Endothelial cell of umbilical vein (primary cell): ENCODE results near the gene ARHGEF7. TPM values are rescaled to one million over a fixed set of nuclear protein-coding genes. Genes with fewer than 3 reads are reported as not detected.

Experiments
- BruUV-seq: library from RNA; stranded (reverse); fragments of 400-500 nt; replicated peaks from 2 replicates; lab custom pipeline; 2021; lab: Mats Ljungman, UMichigan
- CTCF ChIA-PET: fragments of 300-600, 350-600 bp; sonication (Branson Sonifier 250); formaldehyde crosslinking; loops from one replicate; lab custom pipeline; 2021; ENCODE audit warnings: antibody characterized with exemption, inconsistent platforms; lab: Charles Lee
- POLR2A ChIA-PET: fragments of 300-600, 350-600 bp; sonication (Branson Sonifier 250); formaldehyde crosslinking; loops from one replicate; lab custom pipeline; 2021; ENCODE audit warnings: antibody characterized with exemption, inconsistent platforms; lab: Charles Lee
- DNase-seq: peaks from one replicate; pipeline ENCODE4 v3.0.0-alpha.2; 2011; ENCODE audit warnings: low read depth, low spot score
- FAIRE-seq: peaks from 2 replicates; lab custom pipeline; 2011; peaks lifted over from hg19 to GRCh38; lab: Jason Lieb, UNC
- H2AFZ ChIP-seq: 2 replicates; pipeline ENCODE4 v1.6.0; 2012; ENCODE audit warnings: low read depth, low read length, control low read depth, inconsistent platforms
- H3K27ac ChIP-seq: 2 replicates; pipeline ENCODE4 v1.5.1; 2011; ENCODE audit warnings: low read depth, mild to moderate bottlenecking, control low read depth, low read length, moderate library complexity; ENCODE audit not compliant: insufficient read depth
- H3K27me3 ChIP-seq, 2 experiments: 2 replicates each; pipeline versions ENCODE4 v1.6.0 to v1.6.1; 2011; ENCODE audit warnings: low read length in 2 of 2, mixed read lengths in 1 of 2; ENCODE audit not compliant: control insufficient read depth in 2 of 2, insufficient read depth in 2 of 2
- H3K36me3 ChIP-seq, 2 experiments: 2 replicates in 1 of 2; 3 replicates in 1 of 2; pipeline ENCODE4 v1.5.1; 2011; ENCODE audit warnings: low read length in 2 of 2, mild to moderate bottlenecking in 1 of 2, moderate library complexity in 1 of 2; ENCODE audit not compliant: control insufficient read depth in 2 of 2, insufficient read depth in 2 of 2; ENCODE audit errors: extremely low read depth in 1 of 2
- H3K4me1 ChIP-seq: 3 replicates; pipeline ENCODE4 v1.5.1; 2011; ENCODE audit warnings: mild to moderate bottlenecking, low read length; ENCODE audit not compliant: control insufficient read depth, insufficient read depth; ENCODE audit errors: extremely low read depth
- H3K4me2 ChIP-seq: 2 replicates; pipeline ENCODE4 v1.6.1; 2011; ENCODE audit warnings: low read length, control low read depth, mixed read lengths; ENCODE audit not compliant: insufficient read depth
- H3K4me3 ChIP-seq, 3 experiments: fragments of 200-600 bp in 1 of 3; sonication (generic), shearing (Covaris generic) in 1 of 3; replicated peaks in 1 of 3; 2 replicates each; pipeline ENCODE4 v1.5.1; 2011 to 2016; ENCODE audit warnings: control low read depth in 3 of 3, low read length in 3 of 3, mild to moderate bottlenecking in 2 of 3, inconsistent platforms in 1 of 3, low read depth in 1 of 3, moderate library complexity in 1 of 3; ENCODE audit not compliant: insufficient read depth in 1 of 3
- H3K79me2 ChIP-seq: 2 replicates; pipeline ENCODE4 v1.6.0; 2012; ENCODE audit warnings: low read length, inconsistent platforms; ENCODE audit not compliant: control insufficient read depth, insufficient read depth
- H3K9ac ChIP-seq: replicated peaks from 2 replicates; pipeline ENCODE3; 2011; ENCODE audit warnings: low read length, control low read depth; ENCODE audit not compliant: insufficient read depth; ENCODE audit errors: extremely low read depth
- H3K9me1 ChIP-seq: replicated peaks from 3 replicates; pipeline ENCODE4 v1.6.0; 2011; ENCODE audit warnings: mild to moderate bottlenecking, low read length; ENCODE audit not compliant: control insufficient read depth, insufficient read depth; ENCODE audit errors: extremely low read depth
- H3K9me3 ChIP-seq: replicated peaks from 2 replicates; pipeline ENCODE4 v1.5.1; 2012; ENCODE audit warnings: low read length, inconsistent platforms; ENCODE audit not compliant: control insufficient read depth, insufficient read depth
- H4K20me1 ChIP-seq: replicated peaks from 2 replicates; pipeline ENCODE3; 2011; ENCODE audit warnings: mild to moderate bottlenecking, low read length; ENCODE audit not compliant: control insufficient read depth, insufficient read depth; ENCODE audit errors: extremely low read depth
- CTCF ChIP-seq, 2 donors: IDR thresholded peaks; 1 replicate in 1 of 2; 2 replicates in 1 of 2; pipeline ENCODE4 v1.5.1; 2011; ENCODE audit warnings: low read length in 2 of 2, mild to moderate bottlenecking in 2 of 2, moderate library complexity in 2 of 2, control low read depth in 1 of 2, inconsistent platforms in 1 of 2, low read depth in 1 of 2; ENCODE audit not compliant: insufficient read depth in 1 of 2; ENCODE audit errors: extremely low read depth in 1 of 2
- EZH2 ChIP-seq: IDR thresholded peaks from 2 replicates; pipeline ENCODE4 v1.6.1; 2012; ENCODE audit warnings: borderline replicate concordance, low read depth, mild to moderate bottlenecking, moderate library complexity, low read length, inconsistent platforms; ENCODE audit not compliant: severe bottlenecking
- FOS ChIP-seq: IDR thresholded peaks from 2 replicates; pipeline ENCODE4 v1.6.1; 2011; ENCODE audit warnings: mild to moderate bottlenecking, low read length, moderate library complexity, borderline replicate concordance; ENCODE audit not compliant: insufficient read depth
- GATA2 ChIP-seq: IDR thresholded peaks from 2 replicates; pipeline ENCODE4 v1.7.0; 2011; ENCODE audit warnings: low read depth, mild to moderate bottlenecking, moderate library complexity, mixed read lengths, low read length; ENCODE audit not compliant: insufficient read length, insufficient read depth
- JUN ChIP-seq: IDR thresholded peaks from 2 replicates; pipeline ENCODE4 v1.6.1; 2011; ENCODE audit warnings: borderline replicate concordance, low read depth; ENCODE audit not compliant: insufficient read length, insufficient read depth
- MAX ChIP-seq: IDR thresholded peaks from 2 replicates; pipeline ENCODE4 v1.6.1; 2011; ENCODE audit not compliant: insufficient read depth, insufficient read length
- MYC ChIP-seq: IDR thresholded peaks from one replicate; pipeline ENCODE4 v1.6.1; 2011; ENCODE audit warnings: mild to moderate bottlenecking, low read depth, low read length
- POLR2A ChIP-seq: IDR thresholded peaks from 2 replicates; pipeline ENCODE4 v1.6.1; 2012; ENCODE audit warnings: low read depth, mild to moderate bottlenecking, control low read depth, low read length
- POLR2AphosphoS5 ChIP-seq: IDR thresholded peaks from 2 replicates; pipeline ENCODE4 v1.6.1; 2012; ENCODE audit warnings: low read depth, mild to moderate bottlenecking, control low read depth, low read length, moderate library complexity; ENCODE audit not compliant: insufficient read depth
- dilution Hi-C: fragments of 300-500 bp; cut with MboI; formaldehyde crosslinking; loops from one replicate; pipeline ENCODE4 v1.15.0; 2019; ENCODE audit warnings: low sequenced_read_pairs; ENCODE audit not compliant: extremely low pct_ligation_motif_present
- intact Hi-C: fragments of 100-400 bp; cut with micrococcal nuclease; formaldehyde crosslinking; loops from one replicate; pipeline ENCODE4 v1.10.0; 2022
- polyA plus RNA-seq, 4 experiments: library from polyadenylated mRNA; depleted of rRNA in 3 of 4; stranded (reverse) in 3 of 4; unstranded in 1 of 4; fragments of >200 nt; gene quantifications; 2 replicates each; pipeline versions ENCODE4 v1.2.1 to v1.2.3, GENCODE V29; 2011 to 2012; ENCODE audit warnings: missing spikeins in 1 of 4
- total RNA-seq: library from RNA; stranded (reverse); gene quantifications from 2 replicates; pipeline ENCODE4 v1.2.3, GENCODE V29; 2021

Gene ARHGEF7
- total and polyA plus RNA-seq, 2 donors (not counting 3 experiments of a cell fraction or from before 2014, with no cell fraction given) = 94.9 to 155 TPM

- no peak overlapping the region for H3K27ac ChIP-seq
- H2AFZ ChIP-seq = no peak overlapping the region
- H3K27me3 ChIP-seq = no peaks in the 10 kb centered on the region
- POLR2A ChIA-PET = no interaction called here
- H3K9me3 ChIP-seq = no peaks in the 10 kb centered on the region
- no peak overlapping the region for H3K4me3 ChIP-seq
- peaks cover 19% of the 10 kb centered on the region for H3K4me1 ChIP-seq
- no peak overlapping the region for H3K9ac ChIP-seq
- no peak for TF ChIP-seq GATA2
- TF ChIP-seq JUN = no peak
- no peak for TF ChIP-seq MYC
- no peak for TF ChIP-seq CTCF (IDR thresholded peaks at IDR 0.05; ENCODE audit: extremely low read depth in 1 of 2, insufficient read depth in 1 of 2, low read depth in 1 of 2, low read length in 2 of 2)
- no peak for TF ChIP-seq EZH2
- no peak for TF ChIP-seq POLR2AphosphoS5
- TF ChIP-seq POLR2A = no peak
- no peak for TF ChIP-seq MAX
- no peak for TF ChIP-seq FOS
- H3K9me1 ChIP-seq = no peaks in the 10 kb centered on the region
- H3K79me2 ChIP-seq = peaks cover 100% of the 10 kb centered on the region
- peaks cover 2 to 15% of the 10 kb centered on the region in 2 experiments for H3K36me3 ChIP-seq
- dilution Hi-C loops (no loop called here), intact Hi-C loops (loop anchor here (1.0 kb wide), 1 partner anchor 62 kb away; no protein-coding TSS in a partner anchor)
- H4K20me1 ChIP-seq = peaks cover 17% of the 10 kb centered on the region
- no peak overlapping the region for H3K4me2 ChIP-seq
- DNase-seq = no peak
- FAIRE-seq = no peak
- CTCF ChIA-PET = interaction anchor here (0.6 to 4.6 kb wide), 12 partner anchors 10 to 301 kb away, joined by 3 to 43 read pairs (median 4); partner anchors contain the start of gene ANKRD10
- BruUV-seq = no TSS peak
Observed at GRCh38 chr13:111215081-111216047, 100.3 kb downstream of the ARHGEF7 start.
